PFSK-1 (cell line): Measurements from ENCODE around the gene SAA4.

Source experiments
- FOXP2 ChIP-seq: optimal IDR thresholded peaks from 2 replicates; pipeline ENCODE3; 2011; ENCODE audit warnings: borderline replicate concordance, control low read depth, inconsistent platforms; ENCODE audit not compliant: insufficient read depth; ENCODE audit errors: extremely low read length, extremely low read depth
- POLR2AphosphoS5 ChIP-seq: IDR thresholded peaks from 2 replicates; pipeline ENCODE4 v1.6.1; 2012; ENCODE audit warnings: low read depth, mild to moderate bottlenecking, control low read depth, low read length, moderate library complexity
- REST ChIP-seq, 2 experiments: IDR thresholded peaks; 2 replicates each; pipeline versions ENCODE4 v1.6.1 to v1.8.0; 2011 to 2012; ENCODE audit warnings: low read depth in 2 of 2, low read length in 2 of 2, control low read depth in 1 of 2, inconsistent platforms in 1 of 2, mild to moderate bottlenecking in 1 of 2, moderate library complexity in 1 of 2; ENCODE audit not compliant: insufficient read depth in 1 of 2
- SIN3A ChIP-seq: IDR thresholded peaks from 2 replicates; pipeline ENCODE4 v1.6.1; 2012; ENCODE audit warnings: mild to moderate bottlenecking, low read length, moderate library complexity, borderline replicate concordance; ENCODE audit not compliant: insufficient read depth
- TAF1 ChIP-seq: IDR thresholded peaks from 2 replicates; pipeline ENCODE4 v1.6.1; 2012; ENCODE audit warnings: low read length, control low read depth, borderline replicate concordance; ENCODE audit not compliant: insufficient read depth

The SAA4 gene

GRCh38 chr11:18204220-18204619, 32.4 kb downstream of the SAA4 start:
- TF ChIP-seq REST (IDR thresholded peaks at IDR 0.05; ENCODE audit: insufficient read depth in 1 of 2, low read depth in 2 of 2, low read length in 2 of 2): no peak

- TF ChIP-seq FOXP2 (no peak), POLR2AphosphoS5 (no peak), TAF1 (no peak), REST (IDR thresholded peaks at IDR 0.05; ENCODE audit: insufficient read depth in 1 of 2, low read depth in 2 of 2, low read length in 2 of 2) (no peak), SIN3A (no peak)
Measured at GRCh38 chr11:18203723-18204122, 32.9 kb downstream of the SAA4 start.

GRCh38 chr11:18196532-18196931, 40.1 kb downstream of the SAA4 start:
- no peak for TF ChIP-seq TAF1
- no peak for TF ChIP-seq FOXP2
- no peak for TF ChIP-seq POLR2AphosphoS5
- TF ChIP-seq SIN3A: no peak
- no peak for TF ChIP-seq REST (IDR thresholded peaks at IDR 0.05; ENCODE audit: insufficient read depth in 1 of 2, low read depth in 2 of 2, low read length in 2 of 2)

GRCh38 chr11:18193010-18193409, 43.6 kb downstream of the SAA4 start:
- TF ChIP-seq POLR2AphosphoS5 (no peak), SIN3A (no peak), TAF1 (no peak), FOXP2 (no peak), REST (IDR thresholded peaks at IDR 0.05; ENCODE audit: insufficient read depth in 1 of 2, low read depth in 2 of 2, low read length in 2 of 2) (no peak)

GRCh38 chr11:18191376-18191775, 45.2 kb downstream of the SAA4 start:
- no peak for TF ChIP-seq REST (IDR thresholded peaks at IDR 0.05; ENCODE audit: insufficient read depth in 1 of 2, low read depth in 2 of 2, low read length in 2 of 2)
- no peak for TF ChIP-seq SIN3A
- TF ChIP-seq FOXP2: no peak
- TF ChIP-seq TAF1: no peak
- TF ChIP-seq POLR2AphosphoS5: no peak
